ENCODE data around the gene C1QTNF12.

Gene C1QTNF12

DNA sequence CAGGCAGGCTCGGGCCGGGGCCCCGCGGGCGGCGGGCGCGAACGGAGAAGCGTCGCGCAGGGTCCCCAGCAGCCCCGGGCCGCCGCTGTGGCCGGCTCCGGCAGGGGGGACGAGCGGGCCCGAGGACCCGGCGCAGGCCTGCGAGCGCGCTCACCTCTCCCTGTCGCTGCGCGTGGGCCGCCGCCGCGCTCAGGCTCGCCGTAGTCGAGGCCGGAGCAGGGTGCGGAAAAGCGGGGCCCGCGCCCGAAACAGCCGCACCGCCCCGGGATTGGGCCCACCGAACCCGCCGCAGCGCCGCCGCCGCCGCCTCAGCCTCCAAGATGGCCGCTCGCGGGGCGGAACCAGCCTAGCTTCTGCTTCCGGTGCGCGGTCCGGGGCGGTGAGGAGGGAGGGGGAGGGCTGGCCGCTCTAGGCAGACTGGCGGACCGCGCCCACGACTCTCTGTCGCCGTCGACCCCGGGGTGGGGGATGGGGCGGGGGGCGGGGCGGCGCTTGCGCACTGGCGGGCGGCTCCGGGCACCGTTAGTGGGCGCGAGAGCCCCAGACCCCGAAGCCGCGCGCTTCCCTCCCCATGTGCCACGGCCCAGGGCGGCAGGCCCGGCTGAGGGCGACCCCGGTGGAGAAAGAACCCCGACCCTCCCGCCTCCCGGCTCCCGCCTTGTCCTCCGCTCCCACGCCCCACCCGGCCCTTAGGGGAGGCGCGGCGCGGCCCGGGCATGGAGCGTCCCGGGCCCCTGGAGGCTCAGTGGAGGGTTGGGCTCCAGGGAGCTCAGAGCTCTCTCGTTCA, 27.2 kb upstream of the C1QTNF12 start, which contains the start of gene UBE2J2:
Gene UBE2J2 (minus strand): TSS at position 343 of the 787 bp plus-strand sequence. CDS start 5,862 bp downstream, outside the sequence.
- DNase-seq (ENCODE audit: low read depth in 2 of 2), result peak; percentile 91 to 96
- TF ChIP-seq, protein P1, sequence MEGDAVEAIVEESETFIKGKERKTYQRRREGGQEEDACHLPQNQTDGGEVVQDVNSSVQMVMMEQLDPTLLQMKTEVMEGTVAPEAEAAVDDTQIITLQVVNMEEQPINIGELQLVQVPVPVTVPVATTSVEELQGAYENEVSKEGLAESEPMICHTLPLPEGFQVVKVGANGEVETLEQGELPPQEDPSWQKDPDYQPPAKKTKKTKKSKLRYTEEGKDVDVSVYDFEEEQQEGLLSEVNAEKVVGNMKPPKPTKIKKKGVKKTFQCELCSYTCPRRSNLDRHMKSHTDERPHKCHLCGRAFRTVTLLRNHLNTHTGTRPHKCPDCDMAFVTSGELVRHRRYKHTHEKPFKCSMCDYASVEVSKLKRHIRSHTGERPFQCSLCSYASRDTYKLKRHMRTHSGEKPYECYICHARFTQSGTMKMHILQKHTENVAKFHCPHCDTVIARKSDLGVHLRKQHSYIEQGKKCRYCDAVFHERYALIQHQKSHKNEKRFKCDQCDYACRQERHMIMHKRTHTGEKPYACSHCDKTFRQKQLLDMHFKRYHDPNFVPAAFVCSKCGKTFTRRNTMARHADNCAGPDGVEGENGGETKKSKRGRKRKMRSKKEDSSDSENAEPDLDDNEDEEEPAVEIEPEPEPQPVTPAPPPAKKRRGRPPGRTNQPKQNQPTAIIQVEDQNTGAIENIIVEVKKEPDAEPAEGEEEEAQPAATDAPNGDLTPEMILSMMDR (IDR thresholded peaks at IDR 0.05; ENCODE audit: low read depth, low read length), result no peak
- peak within 1 kb of the TSS; percentile 78 to 83 for H3K4me3 ChIP-seq (replicated peaks in 1 of 2; ENCODE audit: low read depth in 2 of 2, low read length in 2 of 2)

DNA sequence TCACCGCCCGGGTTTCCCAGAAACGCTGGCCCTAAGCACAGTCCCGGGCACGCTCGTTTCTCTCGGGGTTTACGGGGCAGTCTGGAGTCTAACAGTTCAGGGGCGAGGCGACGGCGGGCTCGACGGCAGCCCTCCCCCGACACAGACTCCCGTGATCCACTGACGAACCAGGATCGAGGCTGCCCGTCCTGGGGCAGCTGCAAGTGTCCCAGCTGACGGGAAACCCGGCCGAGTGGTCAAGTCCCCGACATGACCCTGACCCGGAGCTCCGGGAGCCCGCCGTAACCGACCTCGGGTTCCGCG, 26.6 kb upstream of the C1QTNF12 start:
- peak overlapping the region; percentile 78 to 83 for H3K4me3 ChIP-seq (replicated peaks in 1 of 2; ENCODE audit: low read depth in 2 of 2, low read length in 2 of 2)
- TF ChIP-seq, protein P1 (IDR thresholded peaks at IDR 0.05; ENCODE audit: low read depth, low read length), result no peak
- DNase-seq (ENCODE audit: low read depth in 2 of 2), result no peak

DNA sequence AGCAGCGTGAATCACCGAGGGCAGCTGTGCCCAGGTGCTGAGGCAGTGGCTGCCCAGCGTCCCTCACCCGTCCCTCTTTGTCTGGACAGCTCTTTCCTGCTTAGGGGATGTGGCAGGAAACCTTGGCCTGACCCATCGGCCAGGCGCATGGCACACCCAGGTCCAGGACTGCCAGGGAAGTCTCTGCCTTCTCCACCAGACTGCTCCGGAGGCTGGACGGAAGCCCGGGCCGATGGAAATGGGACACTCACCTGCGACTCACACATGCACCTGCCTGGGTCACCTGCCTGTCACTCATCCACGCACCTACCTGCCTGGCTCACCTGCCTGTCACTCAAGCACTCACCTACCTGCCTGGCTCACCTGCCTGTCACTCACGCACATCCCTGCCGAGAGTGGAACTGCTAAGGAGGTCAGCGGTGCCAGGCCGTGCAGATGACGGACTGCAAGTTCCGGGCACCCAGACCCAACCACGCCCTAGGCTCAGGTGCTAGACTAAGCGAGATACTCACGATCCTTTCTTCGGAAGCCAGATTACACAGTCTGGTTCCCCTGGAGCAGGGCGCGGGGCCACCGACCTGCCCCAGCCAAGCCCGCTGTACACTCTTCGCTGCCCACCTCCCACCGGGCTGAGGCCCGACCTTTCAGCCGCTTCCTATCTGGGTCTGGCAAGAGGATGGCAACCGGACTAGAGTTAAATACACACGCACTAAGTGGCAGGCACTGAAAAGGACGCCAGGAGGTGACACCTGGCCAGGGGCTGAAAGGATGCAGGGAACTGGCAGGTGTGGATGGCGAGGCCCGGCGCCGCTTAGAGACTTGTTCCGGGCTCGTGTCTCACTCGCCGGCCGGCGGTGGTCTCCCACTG, 26.1 kb upstream of the C1QTNF12 start:
- peak overlapping the region; percentile 78 to 83 for H3K4me3 ChIP-seq (replicated peaks in 1 of 2; ENCODE audit: low read depth in 2 of 2, low read length in 2 of 2)
- DNase-seq (ENCODE audit: low read depth in 2 of 2), result peak in 1 of 2 donors; percentile 39

DNA sequence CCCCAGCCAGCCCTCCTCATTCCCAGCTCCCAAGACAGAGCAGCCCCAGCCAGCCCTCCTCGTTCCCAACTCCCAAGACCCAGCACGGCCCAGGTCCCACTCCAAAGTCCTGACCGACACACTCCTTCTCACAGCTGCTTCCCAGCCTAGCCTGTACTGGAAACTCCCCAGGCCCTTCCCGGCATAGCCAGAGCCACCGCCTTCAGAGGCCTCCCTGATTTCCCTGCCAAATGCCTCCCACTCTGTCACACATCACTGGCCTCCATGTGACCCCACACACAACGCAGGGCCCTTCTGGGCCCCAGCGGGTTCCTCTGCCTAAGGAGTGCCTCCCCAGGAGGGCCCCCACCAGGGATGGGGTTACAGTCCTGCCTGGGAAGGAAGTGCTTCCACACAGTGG, 24.3 kb upstream of the C1QTNF12 start:
- H3K4me3 ChIP-seq (replicated peaks in 1 of 2; ENCODE audit: low read depth in 2 of 2, low read length in 2 of 2), result peak overlapping the region in 1 of 2 donors; percentile 22
- DNase-seq (ENCODE audit: low read depth in 2 of 2), result peak; percentile 50 to 70
- TF ChIP-seq, protein P1 (IDR thresholded peaks at IDR 0.05; ENCODE audit: low read depth, low read length), result no peak

More for the DNA sequence above, 26.1 kb upstream of the C1QTNF12 start:
- TF ChIP-seq, protein P1 (IDR thresholded peaks at IDR 0.05; ENCODE audit: low read depth, low read length), result no peak

DNA sequence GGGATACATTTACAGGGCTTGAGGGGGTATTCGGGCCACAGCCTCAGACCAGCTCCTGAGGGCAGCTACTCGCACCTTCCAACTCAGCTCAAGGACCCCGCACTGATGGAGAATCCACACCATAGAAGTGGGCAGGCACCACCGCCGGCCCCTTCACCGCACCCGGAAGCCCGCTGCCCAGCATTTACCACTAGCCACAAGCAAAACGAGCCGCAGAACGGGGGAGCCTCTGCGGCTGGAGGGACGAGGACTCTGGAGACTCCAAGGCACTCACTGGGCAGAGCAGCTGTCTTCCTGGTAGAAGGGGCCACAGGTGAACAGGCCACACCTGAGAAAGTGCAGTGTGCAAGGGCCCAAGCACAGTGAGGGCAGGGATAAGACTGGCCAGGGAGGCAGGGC, 21.8 kb upstream of the C1QTNF12 start:
- H3K4me3 ChIP-seq (replicated peaks in 1 of 2; ENCODE audit: low read depth in 2 of 2, low read length in 2 of 2), result no peak overlapping the region
- TF ChIP-seq, protein P1 (IDR thresholded peaks at IDR 0.05; ENCODE audit: low read depth, low read length), result no peak
- no peak for DNase-seq (ENCODE audit: low read depth in 2 of 2)

DNA sequence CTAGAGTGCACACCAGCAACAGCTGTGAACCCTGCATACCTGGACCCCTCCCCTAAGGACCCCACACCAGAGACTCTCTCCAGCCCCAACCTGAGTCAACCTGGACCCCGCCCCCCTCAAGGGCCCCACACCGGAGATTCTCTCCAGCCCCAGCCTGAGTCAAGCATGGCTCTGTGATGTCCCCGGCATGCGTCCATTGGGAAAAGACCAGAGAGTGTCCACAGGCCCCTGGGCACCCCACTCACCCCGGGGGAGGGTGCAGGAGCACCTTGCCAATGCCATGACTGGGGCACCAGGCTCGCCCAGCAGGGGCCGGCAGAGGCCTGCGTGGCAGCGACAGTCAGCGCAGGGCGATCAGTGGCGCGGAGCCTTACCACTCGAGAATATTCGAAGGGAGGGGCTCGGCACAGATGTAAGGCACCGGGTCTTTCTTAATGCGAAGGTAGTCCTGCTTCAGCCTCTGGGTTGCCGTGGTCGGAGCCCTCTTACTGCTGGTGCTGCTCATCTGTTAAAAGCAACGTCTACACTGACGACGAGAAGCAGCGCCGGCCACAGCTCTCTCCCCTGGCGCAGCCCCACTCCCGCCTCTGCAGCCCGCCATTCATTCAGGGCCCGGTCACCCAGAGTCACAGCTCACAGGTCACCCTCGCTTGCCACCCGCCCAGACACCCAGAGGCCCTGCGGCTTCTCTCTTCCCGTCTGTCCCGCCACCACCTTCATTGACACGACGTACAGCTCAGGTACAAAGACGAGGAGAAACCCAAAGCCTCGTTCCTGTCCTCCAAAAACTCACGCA, 21.2 kb upstream of the C1QTNF12 start:
- no peak overlapping the region for H3K4me3 ChIP-seq (replicated peaks in 1 of 2; ENCODE audit: low read depth in 2 of 2, low read length in 2 of 2)
- DNase-seq (ENCODE audit: low read depth in 2 of 2), result no peak
- TF ChIP-seq, protein P1 (IDR thresholded peaks at IDR 0.05; ENCODE audit: low read depth, low read length), result no peak

Data from cardiac fibroblast (primary cell).